ENCODE results near the gene RPRD1A.
A peak's percentile ranks its signal among the peaks of the same experiment; 100 is the strongest.
"Not testable (repeated sequence)": the region's sequence is repeated elsewhere in the genome, so short reads cannot be mapped to it uniquely, and the experiment has no call there.

Gene RPRD1A

DNA sequence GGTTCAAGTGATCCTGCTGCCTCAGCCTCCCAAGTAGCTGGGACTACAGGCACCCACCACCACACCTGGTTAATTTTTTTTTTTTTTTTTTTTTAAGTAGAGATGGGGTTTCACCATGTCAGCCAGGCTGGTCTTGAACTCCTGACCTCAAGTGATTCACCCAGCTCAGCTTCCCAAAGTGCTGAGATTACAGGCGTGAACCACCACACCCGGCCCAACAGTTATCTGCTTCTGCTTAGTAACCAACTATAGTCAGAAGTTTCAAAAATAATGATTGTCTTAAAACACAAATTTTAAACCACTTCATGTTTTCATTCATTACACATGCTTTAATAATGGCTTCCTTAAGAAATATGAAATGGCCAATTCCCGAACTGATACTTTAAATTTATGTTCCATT, 43.1 kb downstream of the RPRD1A start:
- DNase-seq = not testable (repeated sequence)

DNA sequence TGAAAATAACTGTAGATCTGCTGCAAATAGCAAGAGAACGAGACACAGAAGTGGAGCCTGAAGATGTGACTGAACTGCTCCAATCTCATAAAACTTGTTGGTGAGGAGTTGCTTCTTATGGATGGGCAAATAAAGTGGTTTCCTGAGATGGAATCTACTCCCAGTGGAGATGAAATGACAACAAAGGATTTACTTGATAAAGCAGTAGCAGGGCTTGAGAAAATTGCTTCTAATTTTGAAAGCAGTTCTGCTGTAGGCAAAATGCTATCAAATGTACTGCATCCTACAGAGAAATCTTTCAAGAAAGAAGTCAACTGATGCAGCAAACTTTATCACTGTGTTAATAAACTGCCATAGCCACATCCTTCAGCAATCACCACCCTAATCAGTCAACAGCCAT, 44.0 kb downstream of the RPRD1A start:
- no peak for DNase-seq

DNA sequence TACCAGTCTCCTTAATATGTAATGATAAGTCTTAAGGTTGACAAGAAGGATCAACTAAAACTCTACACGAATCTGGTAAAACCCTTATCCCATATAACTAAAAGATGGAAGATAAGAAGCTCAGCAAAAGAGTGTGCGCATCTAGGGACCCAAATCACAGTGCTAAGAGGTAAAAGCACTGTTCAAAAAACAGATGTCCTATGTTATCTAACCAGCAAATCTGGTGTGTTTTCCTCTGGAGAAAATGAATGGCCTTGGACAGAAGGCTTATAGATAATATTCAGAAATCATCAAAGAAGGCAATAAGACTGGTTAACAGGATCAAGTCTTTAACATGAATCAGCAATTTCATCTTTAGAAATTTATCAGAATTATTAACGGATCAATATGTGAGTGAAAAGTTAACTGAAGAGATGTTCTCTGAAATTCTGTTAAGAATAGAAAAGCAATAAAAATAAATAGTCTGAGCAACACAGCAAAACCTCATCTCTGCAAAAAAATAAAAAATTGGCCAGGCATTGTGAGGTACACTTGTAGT, 47.1 kb downstream of the RPRD1A start:
- DNase-seq = no peak

DNA sequence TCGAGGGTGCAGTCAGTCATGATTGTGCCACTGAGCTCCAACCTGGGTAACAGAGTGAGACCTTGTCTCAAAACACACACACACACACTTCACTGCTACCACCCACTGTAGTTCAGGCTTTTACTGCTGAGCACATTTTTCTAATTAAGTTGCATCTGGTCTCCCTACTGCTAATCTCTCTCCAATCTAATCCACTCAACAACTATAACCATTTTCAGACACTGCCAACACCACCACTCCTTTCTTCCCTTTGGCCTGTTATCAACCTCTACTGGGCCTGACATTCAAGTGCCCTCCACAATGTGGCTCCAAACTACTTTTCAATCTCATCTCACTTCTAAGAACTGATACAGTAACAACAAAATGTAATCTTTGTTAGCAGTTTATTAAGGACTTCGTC, 50.1 kb downstream of the RPRD1A start:
- DNase-seq = no peak

DNA sequence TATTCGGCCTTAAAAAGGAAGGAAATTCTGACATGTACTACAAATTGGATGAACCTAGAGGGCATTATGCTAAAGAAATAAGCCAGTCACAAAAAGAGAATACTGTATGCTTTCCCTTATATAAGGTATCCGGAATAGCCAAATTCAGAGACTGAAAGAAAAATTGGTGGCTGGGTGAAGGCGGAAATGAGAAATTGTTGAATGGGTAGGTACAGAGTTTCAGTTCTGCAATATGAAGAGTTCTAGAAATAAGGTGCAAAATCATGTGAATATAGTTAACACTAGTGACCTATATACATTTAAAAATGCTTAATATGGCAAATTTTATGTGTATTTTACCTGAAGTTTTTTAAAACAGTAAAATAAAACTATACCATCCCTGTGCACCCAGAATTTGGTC, 51.7 kb downstream of the RPRD1A start:
- DNase-seq = no peak

DNA sequence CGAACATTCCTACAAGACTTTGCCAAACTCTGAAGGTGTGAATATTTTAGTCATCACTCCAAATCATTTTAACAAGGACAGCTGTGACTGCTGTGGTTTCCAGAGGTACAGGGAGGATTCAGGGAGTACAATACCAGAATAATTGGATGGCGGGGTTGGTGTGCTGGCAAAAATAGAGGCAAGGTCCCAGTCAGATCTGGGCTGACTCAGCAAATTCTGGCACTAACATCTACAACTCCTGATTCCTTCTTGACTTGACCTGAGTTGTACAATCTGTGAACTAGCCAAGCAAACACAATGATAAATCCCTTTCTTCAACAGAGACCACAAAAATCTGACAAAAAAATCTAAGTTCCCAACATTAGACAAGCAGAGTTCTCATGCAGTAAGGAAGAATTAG, 54.5 kb downstream of the RPRD1A start:
- DNase-seq = no peak

DNA sequence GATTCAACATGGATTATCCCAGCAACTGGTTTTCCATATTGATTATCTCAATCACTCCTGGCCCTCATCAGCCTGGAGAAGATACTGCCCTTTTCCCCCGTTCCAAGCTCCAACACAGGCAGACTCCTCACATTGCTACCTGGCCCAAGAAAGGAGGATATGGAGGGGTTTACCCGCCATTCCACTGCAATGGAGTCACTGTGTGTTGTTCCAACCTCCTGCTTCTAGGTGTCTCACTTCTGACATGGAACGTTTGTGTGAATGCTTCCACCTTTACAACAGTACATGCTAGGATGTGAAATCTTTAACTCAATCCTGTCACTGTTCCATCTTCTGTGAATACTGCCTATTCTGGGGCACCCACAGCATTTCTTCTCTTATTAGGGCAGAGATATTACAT, 58.1 kb downstream of the RPRD1A start:
- DNase-seq = no peak

DNA sequence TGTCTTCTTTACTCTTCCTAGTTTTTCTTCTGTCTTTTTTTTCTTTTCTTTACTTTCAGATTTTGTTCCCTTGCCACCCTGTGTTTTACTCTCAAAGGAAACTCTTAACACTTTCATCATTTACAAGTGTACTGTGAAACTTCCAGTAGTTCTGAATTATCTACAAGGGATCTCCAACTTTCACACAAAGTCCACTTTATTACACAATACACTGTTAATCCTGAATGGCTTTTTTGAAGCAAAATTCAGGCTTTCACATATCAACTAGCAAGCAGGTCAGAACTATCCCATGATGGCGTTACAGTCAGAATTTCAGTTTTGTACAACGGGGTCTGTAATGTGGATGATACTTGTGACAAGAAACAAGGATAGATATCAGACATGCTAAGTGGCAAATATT, 60.4 kb downstream of the RPRD1A start:
- no peak for DNase-seq

DNA sequence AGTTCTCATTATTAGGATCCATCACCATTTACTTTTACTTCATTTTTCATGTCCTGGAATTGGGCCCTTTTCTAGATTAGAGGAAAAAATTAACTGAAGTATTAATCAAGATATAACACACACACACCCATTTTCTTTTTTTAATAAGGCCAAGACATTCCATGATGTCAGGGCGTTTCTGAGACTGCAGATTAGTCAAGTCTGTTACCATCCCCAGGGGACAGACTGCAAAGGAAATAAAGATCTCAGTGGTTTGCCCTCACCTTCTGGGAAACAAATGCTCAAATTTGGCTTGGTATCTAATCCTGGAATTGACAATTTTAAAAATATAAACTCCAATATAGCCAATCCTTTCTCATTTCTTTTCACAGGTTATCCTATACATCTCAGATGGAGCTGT, 67.4 kb downstream of the RPRD1A start:
- no peak for DNase-seq

DNA sequence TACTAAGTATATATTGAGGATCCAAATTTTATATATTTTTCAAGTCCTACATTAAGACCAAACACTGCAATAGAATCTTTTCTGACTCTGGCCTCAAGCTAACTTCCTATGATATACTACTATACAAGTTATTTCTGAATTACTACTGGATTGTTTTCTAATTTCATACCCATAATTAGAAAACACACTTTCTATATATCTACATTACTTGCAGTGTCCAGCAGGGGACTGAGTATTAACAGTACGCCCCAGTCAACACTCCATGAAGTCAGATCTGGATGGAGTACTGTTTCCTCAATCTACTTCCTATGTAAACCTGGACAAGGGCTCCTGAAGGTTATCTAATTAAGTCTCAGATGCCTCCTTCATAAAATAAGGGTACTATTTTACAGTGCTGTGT, 68.4 kb downstream of the RPRD1A start:
- no peak for DNase-seq

DNA sequence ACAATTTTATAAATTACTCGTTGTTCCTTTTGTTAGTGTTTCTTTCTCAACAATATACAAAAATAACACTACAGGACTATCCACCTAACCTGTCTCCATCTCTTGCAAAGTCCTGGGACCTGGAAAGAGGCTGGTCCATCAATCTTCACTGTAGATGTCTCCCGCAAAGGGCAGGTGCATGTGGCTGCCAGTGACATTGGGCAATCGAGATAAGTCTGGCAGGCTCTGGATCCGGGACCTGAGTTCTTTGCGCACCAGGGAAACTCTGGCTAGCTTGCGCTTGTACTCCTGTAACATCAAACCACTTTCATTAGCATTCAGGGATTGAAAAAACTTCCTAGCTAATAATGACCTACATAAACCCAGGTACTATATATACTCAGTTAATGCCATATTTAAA, 74.3 kb downstream of the RPRD1A start:
- DNase-seq = no peak

DNA sequence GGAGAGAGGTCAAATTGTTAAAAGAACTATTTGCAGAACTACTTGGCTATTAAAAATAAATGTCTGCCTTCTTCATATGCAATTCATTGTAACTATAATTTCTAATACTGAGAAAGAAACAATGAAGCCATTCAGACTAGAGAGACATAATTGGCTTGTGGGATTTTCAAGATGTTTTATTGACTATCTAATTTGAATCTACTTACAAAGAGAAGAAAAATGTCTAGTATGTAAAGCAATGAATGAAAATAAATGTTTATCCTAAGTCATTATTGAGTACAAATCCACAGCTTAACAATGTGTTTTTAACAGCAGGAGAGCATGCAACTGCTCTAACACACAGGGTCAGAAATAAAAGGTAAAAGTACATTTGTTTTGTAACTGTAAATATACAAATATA, 75.7 kb downstream of the RPRD1A start:
- DNase-seq = no peak

DNA sequence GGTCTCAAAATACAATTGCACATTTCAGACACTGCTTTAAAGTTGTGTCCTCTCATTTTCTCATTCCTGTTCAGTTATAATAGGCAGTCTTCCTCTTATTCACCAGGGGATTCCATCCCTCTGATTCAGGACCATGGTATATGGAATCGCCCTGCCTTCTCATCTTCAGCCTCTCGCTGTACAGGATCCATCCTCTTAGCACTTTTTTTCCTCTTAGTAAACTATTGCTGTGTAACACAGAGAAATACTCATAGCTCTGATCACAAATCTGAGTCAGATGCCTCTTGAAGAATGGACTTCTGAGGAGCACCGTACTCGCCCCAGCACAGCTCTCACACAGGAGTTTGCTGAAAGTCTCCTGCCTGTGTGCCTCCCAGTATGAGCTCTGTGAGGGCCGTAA, 83.5 kb downstream of the RPRD1A start:
- DNase-seq = no peak

DNA sequence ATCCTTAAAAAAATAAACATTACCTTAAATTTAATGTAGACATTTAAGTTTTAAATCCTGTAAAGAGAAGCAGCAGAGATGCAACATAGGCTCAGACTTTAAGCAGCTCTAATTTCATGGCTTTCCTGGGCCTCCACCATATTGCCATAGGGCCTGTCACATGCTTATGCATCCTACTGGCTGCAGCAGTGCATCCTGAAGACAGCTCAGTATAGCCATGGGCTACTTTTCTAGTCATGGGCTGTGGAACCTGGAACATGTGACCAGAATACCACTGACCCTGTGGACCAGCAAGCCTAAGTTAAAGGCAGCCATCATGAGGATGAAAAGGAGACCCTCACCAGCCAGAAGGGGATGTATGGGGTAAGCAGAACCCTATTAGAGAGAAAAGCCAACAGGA, 84.2 kb downstream of the RPRD1A start:
- DNase-seq = no peak

DNA sequence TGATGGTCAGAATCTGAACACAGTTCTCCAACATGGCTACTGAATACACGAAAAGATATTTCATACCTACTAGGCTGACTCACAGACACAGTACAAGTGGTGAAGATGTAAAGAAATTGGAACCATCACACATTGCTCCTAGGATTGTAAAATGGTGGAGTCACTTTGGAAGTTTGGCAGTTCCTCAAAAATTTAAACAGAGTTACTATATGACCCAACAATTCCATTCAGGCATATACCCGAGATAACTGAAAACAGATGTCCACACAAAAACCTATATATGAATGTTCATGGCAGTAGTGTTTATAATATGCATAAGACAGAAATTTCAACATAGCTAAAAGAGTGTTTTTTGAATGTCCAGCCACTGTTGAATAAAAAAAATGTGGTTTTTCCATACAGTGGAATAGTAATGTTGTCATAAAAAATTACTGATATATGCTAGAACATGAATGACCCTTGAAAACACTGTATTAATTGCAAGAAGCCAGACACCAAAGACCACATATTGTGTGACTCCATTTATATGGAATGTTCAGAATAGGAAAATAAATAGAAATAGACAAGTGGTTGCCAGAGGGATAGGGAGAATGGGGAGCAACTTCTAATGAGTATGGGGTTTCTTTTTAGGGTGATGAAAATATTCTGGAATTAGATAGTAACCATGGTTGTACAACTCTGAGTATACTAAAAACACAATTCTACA, 84.8 kb downstream of the RPRD1A start:
- DNase-seq = no peak

DNA sequence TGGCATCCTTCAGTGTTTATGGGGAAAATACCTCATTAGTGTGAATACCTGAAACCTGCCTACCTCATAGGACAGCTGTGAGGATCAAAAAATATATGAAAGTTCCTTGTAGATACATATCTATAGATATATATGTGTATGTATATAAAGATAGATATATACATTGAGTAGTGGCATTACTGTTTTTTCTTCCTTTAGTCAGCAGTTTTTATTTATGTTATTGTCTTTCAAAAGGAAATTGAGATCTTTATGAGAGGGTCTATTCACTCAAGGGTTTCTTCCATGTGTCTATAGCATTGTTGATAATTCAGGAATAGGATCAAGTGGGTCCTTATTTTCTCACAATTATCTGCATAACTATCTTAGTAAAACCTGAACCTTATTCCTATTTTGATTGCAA, 88.2 kb downstream of the RPRD1A start:
- no peak for DNase-seq

DNA sequence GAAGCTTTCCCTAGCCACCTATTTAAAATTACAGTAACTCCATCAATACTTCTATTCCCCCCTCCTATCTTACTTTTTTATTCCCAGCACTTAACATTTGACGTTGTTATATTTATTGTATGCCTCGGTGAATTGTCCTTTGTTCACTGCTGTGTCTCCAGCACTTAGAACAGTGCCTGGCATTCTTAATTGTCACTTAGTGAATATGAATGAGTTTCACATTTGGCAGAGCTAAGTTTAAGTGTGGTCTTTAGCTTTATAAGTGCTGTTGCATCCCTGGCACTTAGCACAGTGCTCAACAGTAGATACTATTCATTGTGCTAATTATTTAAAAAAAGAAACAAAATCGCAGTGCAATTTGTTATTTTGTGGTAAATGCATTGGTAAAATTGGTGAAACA, 93.2 kb downstream of the RPRD1A start:
- no peak for DNase-seq

DNA sequence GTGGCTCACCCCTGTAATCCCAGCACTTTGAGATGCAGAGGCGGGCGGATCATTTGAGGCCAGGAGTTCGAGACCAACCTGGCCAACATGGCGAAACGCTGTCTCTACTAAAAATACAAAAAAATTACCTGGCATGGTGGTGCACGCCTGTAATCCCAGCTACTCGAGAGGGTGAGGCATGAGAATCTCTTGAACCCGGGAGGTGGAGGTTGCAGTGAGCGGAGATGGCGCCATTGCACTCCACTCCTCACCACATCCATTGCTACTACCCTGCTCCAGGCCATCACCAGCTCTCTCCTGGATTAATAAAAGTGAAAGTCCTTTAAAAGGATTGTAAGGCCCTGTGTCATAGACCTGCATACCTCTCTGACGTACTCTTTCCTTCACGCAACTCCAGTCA, 93.7 kb downstream of the RPRD1A start:
- no peak for DNase-seq

DNA sequence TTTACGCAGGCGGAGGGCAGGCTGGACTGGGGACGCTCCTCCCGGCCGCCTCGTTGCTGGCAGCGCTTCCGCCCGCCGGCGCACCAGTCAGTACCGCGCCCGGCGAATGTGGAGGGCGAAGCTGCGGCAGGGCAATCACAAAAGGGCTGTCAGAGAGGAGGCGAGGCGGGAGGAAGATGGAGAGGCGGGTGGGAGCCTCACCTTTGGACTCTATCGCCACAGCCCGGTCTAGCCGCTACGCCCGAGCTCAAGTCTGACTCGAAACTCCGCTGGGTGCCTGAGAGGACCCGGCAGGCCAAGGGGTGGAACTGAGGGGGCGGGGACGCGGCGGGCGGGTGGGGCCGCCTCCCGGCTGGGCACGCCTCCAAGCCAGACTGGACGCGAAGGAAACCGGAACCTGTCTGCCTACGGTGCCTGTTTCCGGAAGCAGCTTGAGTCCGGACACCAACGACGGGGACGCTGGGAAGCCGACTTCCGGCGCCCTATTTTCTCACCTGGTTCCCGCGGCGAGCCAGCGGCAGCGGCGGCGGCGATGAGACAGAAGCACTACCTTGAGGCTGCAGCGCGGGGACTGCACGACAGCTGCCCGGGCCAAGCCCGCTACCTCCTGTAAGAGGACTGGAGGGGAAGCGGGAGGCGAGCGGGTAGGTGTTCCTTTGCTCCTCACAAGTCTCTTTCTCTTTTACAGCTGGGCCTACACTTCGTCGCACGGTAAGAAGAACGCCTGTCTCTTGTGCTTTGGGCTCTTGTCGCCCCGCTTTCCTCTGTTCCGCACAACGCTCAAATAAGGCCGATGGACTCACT, 95.0 kb downstream of the RPRD1A start, which contains the start of gene RMP24:
TSS of gene RMP24 (plus strand) at position 483 of the 804 bp plus-strand sequence.
- DNase-seq = peak; percentile 78

DNA sequence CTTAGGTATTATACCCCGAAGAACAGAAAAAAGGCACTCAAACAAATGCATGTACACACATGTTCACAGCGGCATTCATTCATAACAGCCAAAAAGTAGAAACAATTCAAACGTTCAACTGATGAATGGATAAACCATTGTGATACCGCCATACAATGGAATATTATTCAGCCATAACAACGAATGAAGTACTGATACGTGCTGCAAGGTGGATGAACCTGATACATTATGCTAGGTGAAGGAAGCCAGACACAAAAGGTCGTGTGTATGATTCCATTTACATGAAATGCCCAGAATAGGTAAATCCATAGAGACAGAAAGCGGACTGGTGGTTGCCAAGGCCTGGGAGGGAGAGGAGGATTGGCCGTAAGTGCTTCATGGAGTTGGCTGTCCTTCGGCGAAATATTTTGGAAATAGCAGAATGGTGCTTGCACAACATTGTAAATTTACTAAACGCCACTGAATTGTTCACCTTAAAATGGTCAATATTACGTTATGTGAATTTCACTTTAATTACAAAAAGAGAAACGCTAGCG, 95.6 kb downstream of the RPRD1A start:
- no peak for DNase-seq

DNA sequence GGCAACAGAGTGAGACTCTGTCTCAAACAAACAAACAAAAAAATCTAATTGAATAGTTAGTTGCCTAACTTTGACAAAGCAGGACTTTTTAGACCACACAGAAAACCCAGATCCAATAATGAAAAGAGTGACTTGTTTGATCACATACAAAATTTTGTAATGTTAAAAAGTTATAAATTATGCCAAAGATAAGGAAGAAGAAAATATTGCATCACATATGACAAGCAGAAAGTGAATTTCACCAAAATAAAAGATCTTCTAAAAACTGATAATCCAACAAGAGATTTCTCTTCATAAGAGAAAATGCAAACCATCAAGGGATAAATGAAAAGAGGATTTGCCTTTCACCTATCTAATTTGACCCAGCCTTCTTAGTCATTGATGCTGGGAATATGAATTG, 97.7 kb downstream of the RPRD1A start:
- no peak for DNase-seq

DNA sequence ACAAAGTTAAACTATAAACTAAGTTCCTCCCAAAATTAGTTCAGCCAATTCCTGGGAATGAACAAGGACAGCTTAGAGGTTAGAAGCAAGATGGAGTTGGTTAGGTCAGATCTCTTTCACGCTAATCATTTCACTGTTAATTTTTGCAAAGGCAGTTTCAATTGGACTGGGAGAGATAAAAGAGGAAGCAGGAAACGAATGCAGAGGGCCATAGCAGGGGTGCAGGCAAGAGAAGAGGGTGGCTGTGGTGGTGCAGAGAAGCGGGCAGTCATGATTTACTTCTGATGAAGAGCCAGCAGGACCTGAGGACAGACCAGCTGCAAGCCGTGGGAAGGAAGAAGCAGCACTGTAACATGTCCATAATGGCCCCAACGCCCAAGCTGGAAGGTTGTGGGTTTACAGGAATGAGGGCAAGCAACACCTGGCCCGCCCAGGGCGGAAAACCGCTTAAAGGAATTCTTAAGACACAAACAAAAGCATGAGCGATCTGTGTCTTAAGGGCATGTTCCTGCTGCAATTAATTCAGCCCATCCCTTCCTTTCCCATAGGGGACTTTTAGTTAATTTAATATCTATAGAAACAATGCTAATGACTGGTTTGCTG, 99.0 kb downstream of the RPRD1A start:
- DNase-seq = no peak

DNA sequence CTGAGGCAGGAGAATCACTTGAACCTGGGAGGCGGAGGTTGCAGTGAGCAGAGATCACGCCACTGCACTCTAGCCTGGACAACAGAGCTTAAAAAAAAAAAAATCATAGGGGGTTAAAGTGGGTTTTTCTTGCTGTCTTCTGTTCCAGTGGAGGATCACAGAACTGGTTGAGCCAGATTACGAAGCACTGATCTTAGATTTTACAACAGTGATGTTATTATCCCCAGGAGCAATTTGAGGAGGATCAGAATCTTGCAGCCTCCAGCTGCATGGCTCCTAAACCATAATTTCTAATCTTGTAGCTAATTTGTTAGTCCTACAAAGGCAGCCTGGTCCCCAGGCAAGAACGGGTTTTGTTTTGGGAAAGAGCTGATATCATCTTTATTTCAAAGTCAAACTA, 99.5 kb downstream of the RPRD1A start:
- not testable (repeated sequence) for DNase-seq

DNA sequence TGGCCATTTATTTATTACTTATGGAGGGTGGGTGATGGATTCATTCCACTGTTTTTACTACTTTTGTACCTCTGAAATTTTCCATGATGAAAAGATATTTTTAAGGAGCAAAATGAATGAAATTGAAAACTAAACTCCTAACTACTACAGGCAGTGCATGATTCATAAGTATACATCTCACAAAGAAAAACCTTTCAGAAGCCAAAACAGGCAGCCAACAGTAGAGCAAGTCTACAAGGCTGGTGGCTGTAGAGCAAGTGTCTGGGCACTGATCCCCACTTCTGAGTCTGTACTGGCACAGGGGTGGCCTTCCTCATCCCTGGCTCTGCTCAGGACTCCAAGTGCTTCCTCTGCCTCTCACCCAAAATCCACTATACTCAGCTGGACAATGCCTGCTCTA, 103.0 kb downstream of the RPRD1A start:
- DNase-seq = no peak
